ENCODE data around the gene PVR.

GRCh38 chr19:44664976-44665375, 21.3 kb downstream of the PVR start:
- TF ChIP-seq, protein P1, sequence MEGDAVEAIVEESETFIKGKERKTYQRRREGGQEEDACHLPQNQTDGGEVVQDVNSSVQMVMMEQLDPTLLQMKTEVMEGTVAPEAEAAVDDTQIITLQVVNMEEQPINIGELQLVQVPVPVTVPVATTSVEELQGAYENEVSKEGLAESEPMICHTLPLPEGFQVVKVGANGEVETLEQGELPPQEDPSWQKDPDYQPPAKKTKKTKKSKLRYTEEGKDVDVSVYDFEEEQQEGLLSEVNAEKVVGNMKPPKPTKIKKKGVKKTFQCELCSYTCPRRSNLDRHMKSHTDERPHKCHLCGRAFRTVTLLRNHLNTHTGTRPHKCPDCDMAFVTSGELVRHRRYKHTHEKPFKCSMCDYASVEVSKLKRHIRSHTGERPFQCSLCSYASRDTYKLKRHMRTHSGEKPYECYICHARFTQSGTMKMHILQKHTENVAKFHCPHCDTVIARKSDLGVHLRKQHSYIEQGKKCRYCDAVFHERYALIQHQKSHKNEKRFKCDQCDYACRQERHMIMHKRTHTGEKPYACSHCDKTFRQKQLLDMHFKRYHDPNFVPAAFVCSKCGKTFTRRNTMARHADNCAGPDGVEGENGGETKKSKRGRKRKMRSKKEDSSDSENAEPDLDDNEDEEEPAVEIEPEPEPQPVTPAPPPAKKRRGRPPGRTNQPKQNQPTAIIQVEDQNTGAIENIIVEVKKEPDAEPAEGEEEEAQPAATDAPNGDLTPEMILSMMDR (conservative IDR thresholded peaks at IDR 0.05; ENCODE audit: low read length): no peak
- TF ChIP-seq EZH2phosphoT487 (IDR thresholded peaks at IDR 0.05; ENCODE audit: borderline replicate concordance, low read depth, low read length): no peak
